AG04449 (cell line): ENCODE measurements around the gene NXPH4.
A peak's percentile ranks its signal among the peaks of the same experiment; 100 is the strongest.

Experiments used
- CTCF ChIA-PET: fragments of 350-600 bp; formaldehyde crosslinking; extraction: SDS; loops from one replicate; lab custom pipeline; 2021; ENCODE audit warnings: antibody characterized with exemption; lab: Yijun Ruan, JAX
- POLR2A ChIA-PET: fragments of 400-600, 350-600 bp; formaldehyde crosslinking; extraction: SDS; loops from one replicate; lab custom pipeline; 2020; ENCODE audit warnings: antibody characterized with exemption, inconsistent platforms; lab: Yijun Ruan, JAX
- DNase-seq: peaks from one replicate; pipeline ENCODE4 v3.0.0-alpha.2; 2010; ENCODE audit warnings: low read depth, low spot score
- H3K4me3 ChIP-seq: 2 replicates; pipeline ENCODE4 v1.5.1; 2011; ENCODE audit warnings: low read depth, mild to moderate bottlenecking, control low read depth, low read length
- CTCF ChIP-seq: IDR thresholded peaks from one replicate; pipeline ENCODE4 v1.5.1; 2011; ENCODE audit warnings: mild to moderate bottlenecking, moderate library complexity, low read length, control low read depth, inconsistent platforms; ENCODE audit not compliant: insufficient read depth; ENCODE audit errors: missing control alignments

NXPH4 gene

GRCh38 chr12:57170408-57170807, 46.2 kb upstream of the NXPH4 start:
- DNase-seq: no peak
- CTCF ChIA-PET: interaction anchor here (0.9 to 26.2 kb wide), 7 partner anchors 14 to 110 kb away, joined by 3 to 874 read pairs (median 5); partner anchors contain the start of genes LRP1 and STAT6
- POLR2A ChIA-PET: interaction anchor here (2.0 kb wide), 1 partner anchor 43 kb away, joined by 7 read pairs; the partner anchor contains the start of gene LRP1
- no peak for TF ChIP-seq CTCF
- no peak overlapping the region for H3K4me3 ChIP-seq

DNA sequence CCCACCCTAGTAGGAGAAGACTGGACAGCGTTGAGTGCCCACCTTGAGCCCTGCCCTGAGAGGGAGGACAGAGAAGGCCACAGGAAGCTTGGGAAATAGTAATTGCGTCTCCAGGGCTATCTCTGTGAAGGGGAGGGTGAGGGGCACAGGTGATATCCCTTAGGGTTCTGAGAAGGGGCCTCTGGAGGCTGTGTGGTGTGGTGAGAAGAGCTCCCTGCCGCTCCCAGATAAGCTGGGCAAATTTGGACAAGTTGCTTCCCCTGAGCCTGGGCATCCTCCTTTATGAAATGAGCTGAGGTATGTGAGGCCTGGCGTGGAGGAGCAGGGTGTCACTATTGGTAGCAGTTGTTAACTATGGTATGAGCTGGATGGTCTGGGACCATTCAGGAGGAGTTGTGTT, 45.7 kb upstream of the NXPH4 start:
- POLR2A ChIA-PET: interaction anchor here (0.6 to 2.0 kb wide), 3 partner anchors 12 to 43 kb away, joined by 4 to 9 read pairs (median 7); partner anchors contain the start of gene LRP1
- H3K4me3 ChIP-seq: no peak overlapping the region
- no peak for DNase-seq
- CTCF ChIA-PET: interaction anchor here (0.9 to 26.2 kb wide), 6 partner anchors 14 to 111 kb away, joined by 3 to 874 read pairs (median 7); partner anchors contain the start of genes LRP1 and STAT6
- TF ChIP-seq CTCF: no peak

DNA sequence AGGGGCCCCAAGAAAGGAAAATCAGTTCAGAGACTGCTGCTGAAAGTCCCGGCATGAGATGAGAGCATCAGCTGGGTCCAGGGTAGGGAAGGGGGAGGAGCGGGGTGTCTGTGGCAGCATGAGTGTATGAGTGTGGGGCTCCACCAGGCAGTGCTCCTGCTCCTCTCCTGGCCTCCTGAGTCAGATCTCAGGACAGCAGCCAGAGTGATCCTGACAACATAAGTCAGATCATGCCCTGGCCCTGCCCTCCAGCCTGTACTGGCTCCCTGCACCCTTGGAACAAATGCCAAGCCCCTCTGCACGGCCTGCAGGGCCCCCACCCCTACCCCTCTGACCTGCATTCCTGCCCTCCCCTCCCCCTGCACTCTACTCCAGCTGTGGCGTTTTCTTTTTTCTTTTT, 44.9 kb upstream of the NXPH4 start:
- no peak for DNase-seq
- CTCF ChIA-PET: interaction anchor here (1.0 to 26.2 kb wide), 8 partner anchors 13 to 111 kb away, joined by 3 to 874 read pairs (median 9); partner anchors contain the start of genes LRP1 and STAT6

GRCh38 chr12:57173089-57173488, 43.5 kb upstream of the NXPH4 start:
- CTCF ChIA-PET: interaction anchor here (0.7 to 26.2 kb wide), 15 partner anchors 9 to 103 kb away, joined by 3 to 874 read pairs (median 8); partner anchors contain the start of genes LRP1 and STAT6
- H3K4me3 ChIP-seq: no peak overlapping the region
- TF ChIP-seq CTCF: peak; percentile 74
- DNase-seq: no peak
- POLR2A ChIA-PET: interaction anchor here (0.6 to 1.4 kb wide), 5 partner anchors 10 to 56 kb away, joined by 3 to 5 read pairs (median 4); partner anchors contain the start of gene SHMT2

More for the DNA sequence above, 44.9 kb upstream of the NXPH4 start:
- no peak overlapping the region for H3K4me3 ChIP-seq
- POLR2A ChIA-PET: interaction anchor here (1.0 to 2.0 kb wide), 3 partner anchors 42 to 62 kb away, joined by 3 to 9 read pairs (median 7); partner anchors contain the start of gene LRP1
- TF ChIP-seq CTCF: no peak

DNA sequence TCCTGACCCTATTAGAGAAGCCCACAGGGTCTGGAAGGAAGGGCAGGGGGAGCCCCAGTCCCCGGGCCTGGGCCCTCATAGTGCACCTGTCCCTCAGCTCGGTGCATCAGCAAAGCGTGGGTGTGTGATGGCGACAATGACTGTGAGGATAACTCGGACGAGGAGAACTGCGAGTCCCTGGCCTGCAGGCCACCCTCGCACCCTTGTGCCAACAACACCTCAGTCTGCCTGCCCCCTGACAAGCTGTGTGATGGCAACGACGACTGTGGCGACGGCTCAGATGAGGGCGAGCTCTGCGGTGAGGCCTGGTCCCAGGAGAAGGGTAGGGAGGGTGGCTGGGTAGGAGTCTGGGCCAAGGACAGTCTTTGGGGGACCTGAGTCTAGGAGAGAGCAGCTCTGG, 42.9 kb upstream of the NXPH4 start:
- ChIA-PET CTCF (interaction anchor here (0.7 to 26.2 kb wide), 16 partner anchors 10 to 110 kb away, joined by 3 to 874 read pairs (median 8); partner anchors contain the start of genes LRP1 and STAT6), POLR2A (interaction anchor here (0.6 to 1.4 kb wide), 4 partner anchors 10 to 56 kb away, joined by 3 to 5 read pairs (median 4); partner anchors contain the start of gene SHMT2)
- no peak overlapping the region for H3K4me3 ChIP-seq
- DNase-seq: no peak
- no peak for TF ChIP-seq CTCF
